Activated CD8-positive, alpha-beta memory T cell treated with anti-CD3 and anti-CD28 coated beads, Interleukin-2, amount 10 ng/mL, durations not matched to agents 7 days and 5 days (primary cell): ENCODE data around the gene BEND4. TPM values are rescaled to one million over a fixed set of nuclear protein-coding genes. Genes with fewer than 3 reads are reported as not detected.
"Not testable (repeated sequence)": the region's sequence is repeated elsewhere in the genome, so short reads cannot be mapped to it uniquely, and the experiment has no call there.

Experiments used
- ATAC-seq: fragments of 150-1000 bp; cut with Tn5 transposase; one replicate; pipeline ENCODE4 v1.10.0; 2021; ENCODE audit warnings: moderate library complexity
- CTCF ChIA-PET: fragments of 350-600 bp; sonication (Branson Sonifier 250); formaldehyde crosslinking; loops from one replicate; lab custom pipeline; 2021; ENCODE audit warnings: antibody characterized with exemption; lab: Charles Lee
- DNase-seq: peaks from one replicate; pipeline ENCODE4 v3.0.0-alpha.2; 2020
- H3K27ac Mint-ChIP-seq: one replicate; pipeline ENCODE4 v1.8.0; 2021; ENCODE audit warnings: mild to moderate bottlenecking, mixed read lengths
- H3K27me3 Mint-ChIP-seq: one replicate; pipeline ENCODE4 v1.8.0; 2021; ENCODE audit warnings: mixed read lengths
- H3K36me3 Mint-ChIP-seq: one replicate; pipeline ENCODE4 v1.8.0; 2021; ENCODE audit warnings: mild to moderate bottlenecking, mixed read lengths
- H3K4me1 Mint-ChIP-seq: one replicate; pipeline ENCODE4 v1.8.0; 2021; ENCODE audit warnings: mixed read lengths
- H3K4me3 Mint-ChIP-seq: one replicate; pipeline ENCODE4 v1.8.0; 2021; ENCODE audit warnings: mild to moderate bottlenecking, moderate library complexity, mixed read lengths
- H3K9me3 Mint-ChIP-seq: one replicate; pipeline ENCODE4 v1.8.0; 2022; ENCODE audit warnings: low read depth, mixed read lengths
- total RNA-seq, 2 experiments: library from RNA; stranded (reverse); gene quantifications; one replicate each; pipeline ENCODE4 v1.2.3, GENCODE V29; 2021

Gene BEND4
- total RNA-seq: 1 to 10 TPM; 3.2 to 5.9 TPM

GRCh38 chr4:42152507-42153504 lies at the start of gene BEND4:
BEND4 (minus strand) TSS chr4:42152655; CDS start chr4:42152143, 512 bp downstream.
- DNase-seq: no peak
- H3K4me1 Mint-ChIP-seq: peaks cover 26% of the 10 kb centered on the region
- H3K27ac Mint-ChIP-seq: no peak within 1 kb of the TSS
- peak within 1 kb of the TSS; percentile 82 for H3K4me3 Mint-ChIP-seq
- H3K9me3 Mint-ChIP-seq: no peaks in the 10 kb centered on the region
- peaks cover 4% of the 10 kb centered on the region for H3K36me3 Mint-ChIP-seq
- peaks cover 56% of the 10 kb centered on the region for H3K27me3 Mint-ChIP-seq
- CTCF ChIA-PET: interaction anchor here (1.6 kb wide), 1 partner anchor 13 kb away, joined by 3 read pairs; no protein-coding TSS in a partner anchor
- ATAC-seq: peak; percentile 16

GRCh38 chr4:42197341-42197740 lies 44.9 kb upstream of the BEND4 start:
- Mint-ChIP-seq H3K9me3 (no peaks in the 10 kb centered on the region), H3K4me3 (no peak overlapping the region), H3K27me3 (no peaks in the 10 kb centered on the region), H3K27ac (no peak overlapping the region), H3K4me1 (no peaks in the 10 kb centered on the region), H3K36me3 (no peaks in the 10 kb centered on the region)
- no peak for ATAC-seq
- CTCF ChIA-PET: no interaction called here
- no peak for DNase-seq

- Mint-ChIP-seq H3K36me3 (no peaks in the 10 kb centered on the region), H3K27ac (no peak overlapping the region), H3K4me1 (peaks cover 3% of the 10 kb centered on the region), H3K4me3 (no peak overlapping the region), H3K9me3 (no peaks in the 10 kb centered on the region), H3K27me3 (peaks cover 16% of the 10 kb centered on the region)
- no peak for ATAC-seq
- CTCF ChIA-PET: no interaction called here
- DNase-seq: no peak
Observed at GRCh38 chr4:42172921-42173320, 20.5 kb upstream of the BEND4 start.

- Mint-ChIP-seq H3K27ac (no peak overlapping the region), H3K4me1 (peaks cover 9% of the 10 kb centered on the region), H3K27me3 (peaks cover 16% of the 10 kb centered on the region), H3K4me3 (no peak overlapping the region), H3K36me3 (no peaks in the 10 kb centered on the region), H3K9me3 (no peaks in the 10 kb centered on the region)
- CTCF ChIA-PET: no interaction called here
- DNase-seq: no peak
- ATAC-seq: no peak
Observed at GRCh38 chr4:42172128-42172790, 19.8 kb upstream of the BEND4 start.

GRCh38 chr4:42167709-42168108 lies 15.3 kb upstream of the BEND4 start:
- ATAC-seq (peak; percentile 80), DNase-seq (no peak)
- CTCF ChIA-PET: no interaction called here
- peaks cover 11% of the 10 kb centered on the region for H3K4me1 Mint-ChIP-seq
- peaks cover 4% of the 10 kb centered on the region for H3K9me3 Mint-ChIP-seq
- H3K27me3 Mint-ChIP-seq: peaks cover 26% of the 10 kb centered on the region
- H3K27ac Mint-ChIP-seq: no peak overlapping the region
- no peak overlapping the region for H3K4me3 Mint-ChIP-seq
- no peaks in the 10 kb centered on the region for H3K36me3 Mint-ChIP-seq

- not testable (repeated sequence) for H3K36me3 Mint-ChIP-seq, H3K27ac Mint-ChIP-seq, H3K4me3 Mint-ChIP-seq, H3K9me3 Mint-ChIP-seq, DNase-seq, ATAC-seq
- peaks cover 26% of the 10 kb centered on the region for H3K27me3 Mint-ChIP-seq
- CTCF ChIA-PET: interaction anchor here (0.8 kb wide), 1 partner anchor 14 kb away, joined by 3 read pairs; the partner anchor contains the start of gene BEND4
- H3K4me1 Mint-ChIP-seq: peaks cover 11% of the 10 kb centered on the region
Observed at GRCh38 chr4:42166186-42166585, 13.7 kb upstream of the BEND4 start.

GRCh38 chr4:42159271-42160001 lies 7.0 kb upstream of the BEND4 start:
- Mint-ChIP-seq H3K9me3 (peaks cover 4% of the 10 kb centered on the region), H3K4me1 (no peaks in the 10 kb centered on the region), H3K27ac (no peak overlapping the region), H3K27me3 (peaks cover 26% of the 10 kb centered on the region), H3K4me3 (no peak overlapping the region), H3K36me3 (no peaks in the 10 kb centered on the region)
- DNase-seq: no peak
- CTCF ChIA-PET: no interaction called here
- ATAC-seq: no peak

- DNase-seq (peak; percentile 62), ATAC-seq (peak; percentile 67)
- CTCF ChIA-PET: interaction anchor here (1.6 kb wide), 1 partner anchor 14 kb away, joined by 3 read pairs; no protein-coding TSS in a partner anchor
- H3K36me3 Mint-ChIP-seq: peaks cover 4% of the 10 kb centered on the region
- H3K9me3 Mint-ChIP-seq: no peaks in the 10 kb centered on the region
- H3K27me3 Mint-ChIP-seq: peaks cover 56% of the 10 kb centered on the region
- H3K27ac Mint-ChIP-seq: no peak overlapping the region
- peaks cover 26% of the 10 kb centered on the region for H3K4me1 Mint-ChIP-seq
- H3K4me3 Mint-ChIP-seq: peak overlapping the region; percentile 82
Observed at GRCh38 chr4:42151568-42152506, 618 bp downstream of the BEND4 start.

GRCh38 chr4:42150653-42151567 lies 1.5 kb downstream of the BEND4 start:
- Mint-ChIP-seq H3K27me3 (peaks cover 56% of the 10 kb centered on the region), H3K9me3 (no peaks in the 10 kb centered on the region), H3K36me3 (peaks cover 4% of the 10 kb centered on the region), H3K4me1 (peaks cover 26% of the 10 kb centered on the region), H3K27ac (peak overlapping the region; percentile 69), H3K4me3 (peak overlapping the region; percentile 82)
- no peak for DNase-seq
- ATAC-seq: peak; percentile 57
- CTCF ChIA-PET: interaction anchor here (1.6 kb wide), 1 partner anchor 15 kb away, joined by 3 read pairs; no protein-coding TSS in a partner anchor

- no peak for DNase-seq
- H3K4me1 Mint-ChIP-seq: peaks cover 26% of the 10 kb centered on the region
- CTCF ChIA-PET: no interaction called here
- ATAC-seq: no peak
- no peak overlapping the region for H3K27ac Mint-ChIP-seq
- peaks cover 41% of the 10 kb centered on the region for H3K27me3 Mint-ChIP-seq
- no peak overlapping the region for H3K4me3 Mint-ChIP-seq
- H3K36me3 Mint-ChIP-seq: peaks cover 4% of the 10 kb centered on the region
- no peaks in the 10 kb centered on the region for H3K9me3 Mint-ChIP-seq
Observed at GRCh38 chr4:42149004-42149403, 3.5 kb downstream of the BEND4 start.

- DNase-seq (no peak), ATAC-seq (no peak)
- Mint-ChIP-seq H3K4me1 (peaks cover 25% of the 10 kb centered on the region), H3K36me3 (peaks cover 4% of the 10 kb centered on the region), H3K4me3 (no peak overlapping the region), H3K9me3 (no peaks in the 10 kb centered on the region), H3K27me3 (peaks cover 35% of the 10 kb centered on the region), H3K27ac (no peak overlapping the region)
- CTCF ChIA-PET: no interaction called here
Observed at GRCh38 chr4:42148425-42148824, 4.0 kb downstream of the BEND4 start.
